GM04504 (cell line): ENCODE data around the gene PRKN.

Experiments
- DNase-seq: peaks from one replicate; pipeline ENCODE4 v3.0.0-alpha.2; 2012; ENCODE audit warnings: low read depth

PRKN gene

DNA sequence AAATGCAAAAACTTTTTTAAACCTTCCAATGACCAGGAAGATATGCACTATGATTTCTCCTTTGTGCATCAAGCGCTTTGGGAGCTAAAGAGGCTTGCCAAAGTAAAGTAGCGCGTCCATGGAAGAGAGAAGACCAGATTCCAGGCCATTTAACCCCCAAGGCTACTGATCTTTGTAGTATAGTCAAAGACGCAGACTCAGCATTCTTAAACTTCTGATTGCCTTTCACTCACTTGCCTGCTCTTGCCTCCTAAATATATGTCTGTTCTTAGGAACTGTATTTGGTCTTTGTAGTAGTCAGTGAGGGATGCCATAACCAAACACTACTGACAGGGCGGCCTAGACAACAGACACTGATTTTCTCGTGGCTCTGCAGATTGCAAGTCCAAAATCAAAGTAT, 426.4 kb downstream of the PRKN start:
- DNase-seq: no peak

DNA sequence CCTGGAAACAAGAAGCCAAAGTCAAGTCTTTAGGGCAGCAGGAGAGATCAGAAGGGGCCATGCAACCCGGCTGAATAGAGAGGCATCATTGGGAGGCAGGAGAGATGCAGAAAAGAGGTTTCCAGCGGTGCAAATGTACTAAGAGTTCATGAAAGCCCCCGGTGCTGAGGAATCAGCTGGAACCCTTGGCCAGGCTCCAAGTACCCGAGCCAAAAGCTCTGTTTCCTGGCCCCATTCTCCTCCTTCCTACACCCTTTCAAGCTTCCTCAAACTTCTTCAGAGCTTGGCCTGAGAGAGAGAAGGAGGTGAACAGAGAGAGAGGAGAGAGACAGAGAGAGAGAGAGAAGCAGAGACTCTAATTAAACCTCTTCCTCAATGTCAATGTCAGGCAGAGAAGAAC, 433.5 kb downstream of the PRKN start:
- no peak for DNase-seq

DNA sequence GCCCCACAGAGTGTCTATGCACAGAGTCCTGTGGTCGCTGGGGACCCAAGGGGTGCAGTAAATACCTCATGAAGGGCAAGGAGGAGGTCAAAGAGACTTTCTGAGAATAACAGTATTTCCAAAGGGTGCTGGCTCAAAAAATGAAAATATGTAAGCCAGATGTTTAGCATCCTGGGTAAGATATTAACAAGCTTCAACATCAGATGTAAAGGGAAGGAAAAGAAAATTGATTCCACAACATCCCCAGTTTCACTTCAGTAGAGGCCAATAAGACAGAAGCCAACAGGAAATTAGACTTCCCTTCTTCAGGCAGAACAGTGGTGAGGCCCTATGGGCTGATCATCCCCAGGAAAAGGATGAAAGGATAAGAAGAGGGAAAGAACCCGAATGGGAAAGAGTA, 434.7 kb downstream of the PRKN start:
- DNase-seq: no peak

DNA sequence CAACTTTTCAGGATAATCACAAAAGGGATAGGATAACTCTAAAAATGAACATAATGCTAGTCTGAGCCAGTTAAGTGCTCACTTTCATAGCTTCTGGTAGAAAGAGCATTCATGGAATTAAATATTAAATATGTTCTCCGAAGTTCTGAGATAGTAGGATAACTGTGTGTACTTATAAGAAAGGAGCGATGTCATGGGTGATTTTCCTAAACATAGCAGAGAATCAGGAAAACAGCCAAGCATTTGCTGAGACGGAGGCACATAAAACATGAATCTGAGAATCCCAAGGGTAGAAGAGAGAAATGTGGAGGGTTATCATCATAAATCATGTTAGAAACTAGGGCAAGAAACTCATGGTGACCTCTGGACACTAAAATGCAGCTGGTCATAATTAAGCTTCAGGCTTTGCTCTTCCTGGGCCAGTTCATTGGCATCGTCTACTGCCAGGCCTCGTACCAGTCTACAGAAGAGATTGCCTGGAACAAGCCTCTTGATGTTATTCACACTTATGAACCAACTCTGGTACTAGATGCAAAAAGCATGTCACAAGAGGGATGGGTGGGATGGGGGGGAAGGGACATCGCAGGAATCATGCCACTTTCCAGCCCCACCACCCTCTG, 436.6 kb downstream of the PRKN start:
- no peak for DNase-seq

DNA sequence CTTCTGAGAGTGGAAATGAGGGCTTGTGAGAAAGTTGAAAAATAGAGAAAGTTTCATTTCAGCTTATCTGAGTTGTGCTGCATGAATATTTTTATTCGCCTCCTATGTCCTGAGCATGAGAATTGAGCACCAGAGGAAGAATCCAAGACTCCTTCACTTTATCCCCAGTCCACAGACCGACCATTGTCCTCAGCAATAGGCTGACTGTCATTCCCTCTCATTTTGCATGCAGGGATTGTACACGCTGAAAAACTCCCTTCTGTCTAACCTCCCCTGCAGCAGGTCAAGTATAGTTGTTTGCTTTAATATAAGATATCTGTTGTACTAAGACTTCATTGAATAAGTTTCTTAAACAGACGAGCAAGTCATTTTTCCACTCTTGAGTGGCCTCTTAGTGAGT, 437.6 kb downstream of the PRKN start:
- DNase-seq: no peak

DNA sequence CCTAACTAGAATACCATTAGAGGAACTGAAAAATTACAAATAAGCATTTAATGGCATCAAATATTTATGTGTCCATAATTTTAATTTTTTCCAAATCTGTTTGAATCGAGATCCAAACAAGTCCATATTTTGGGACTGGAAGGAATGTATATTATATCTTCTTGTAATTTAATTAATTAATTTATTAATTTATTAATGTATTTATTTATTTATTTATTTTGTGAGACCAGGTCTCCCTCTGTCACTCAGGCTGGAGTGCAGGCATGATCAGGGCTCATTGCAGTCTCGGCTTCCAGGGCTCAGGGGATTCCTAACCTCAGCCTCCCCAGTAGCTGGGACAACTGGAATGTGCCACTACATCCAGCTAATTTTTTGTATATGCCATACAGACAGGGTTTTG, 453.6 kb downstream of the PRKN start:
- DNase-seq: no peak

DNA sequence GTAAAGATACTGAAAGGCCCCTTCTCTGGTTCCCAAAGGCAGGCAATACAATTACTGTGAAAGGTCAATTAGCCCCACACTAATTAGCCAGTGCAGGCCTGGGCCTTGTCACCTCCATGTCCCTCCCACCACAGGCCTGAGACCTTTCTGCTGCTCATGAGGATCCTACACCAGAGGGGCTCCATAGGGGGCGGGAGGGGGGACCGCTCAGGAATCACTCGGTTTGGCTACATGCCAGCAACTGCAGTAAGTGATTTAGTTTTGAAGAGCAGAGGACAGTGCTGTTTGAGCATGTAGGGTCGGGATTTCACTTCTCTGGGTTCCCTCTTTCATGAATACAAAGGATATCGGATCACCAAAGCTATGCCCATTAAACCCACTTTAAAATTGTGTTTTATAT, 455.6 kb downstream of the PRKN start:
- no peak for DNase-seq

DNA sequence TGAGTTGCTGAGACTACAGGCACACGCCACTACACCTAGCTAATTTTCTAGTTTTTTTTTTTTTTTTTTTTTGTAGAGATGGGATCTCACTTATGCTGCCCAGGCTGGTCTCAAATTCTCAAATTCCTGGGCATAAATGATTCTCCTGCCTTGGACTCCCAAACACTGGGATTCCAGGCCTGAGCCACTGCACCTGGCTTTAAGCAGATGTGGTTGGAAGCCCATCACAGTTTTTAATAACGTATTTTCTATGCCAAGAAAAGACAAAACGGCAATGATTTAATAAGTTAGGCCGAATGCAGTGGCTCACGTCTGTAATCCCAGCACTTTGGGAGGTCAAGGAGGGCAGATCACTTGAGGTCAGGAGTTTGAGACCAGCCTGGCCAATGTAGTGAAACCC, 456.6 kb downstream of the PRKN start:
- DNase-seq: no peak

DNA sequence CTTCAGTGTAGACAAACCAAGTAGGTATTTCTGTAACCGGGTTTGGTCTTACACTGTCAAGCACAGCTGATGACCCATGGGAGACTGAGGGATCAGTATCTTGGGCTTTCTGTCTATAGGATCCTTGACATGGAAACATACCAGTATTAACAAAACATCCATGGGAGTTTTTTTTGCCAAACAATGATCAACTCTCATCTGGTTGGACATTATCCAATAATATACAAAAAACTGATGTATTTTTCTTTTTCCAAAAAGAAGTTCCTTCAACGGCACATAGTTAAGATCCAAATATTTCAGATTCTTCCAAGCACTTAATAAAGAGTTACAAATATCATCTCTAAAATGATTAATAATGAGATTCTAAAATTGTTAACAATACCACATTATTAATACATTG, 459.9 kb downstream of the PRKN start:
- no peak for DNase-seq

DNA sequence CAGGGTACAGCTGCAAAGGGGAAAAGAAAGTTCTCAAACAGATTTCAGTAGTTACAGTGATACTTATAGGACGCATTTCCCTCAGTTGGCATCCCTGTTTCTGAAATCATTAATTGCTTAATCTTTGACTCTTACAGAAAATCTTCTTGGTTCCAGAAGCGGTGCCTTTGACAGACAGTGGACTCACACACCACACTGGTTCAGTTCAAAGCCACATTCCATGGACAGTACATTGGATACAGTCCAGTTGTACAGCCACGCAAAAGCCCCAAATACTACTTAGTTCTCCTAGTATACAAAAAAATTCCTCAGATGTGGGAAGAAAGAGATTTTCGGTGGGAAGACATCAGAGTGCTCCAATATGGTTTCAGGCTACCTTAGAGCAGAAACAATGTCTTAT, 460.4 kb downstream of the PRKN start:
- no peak for DNase-seq

DNA sequence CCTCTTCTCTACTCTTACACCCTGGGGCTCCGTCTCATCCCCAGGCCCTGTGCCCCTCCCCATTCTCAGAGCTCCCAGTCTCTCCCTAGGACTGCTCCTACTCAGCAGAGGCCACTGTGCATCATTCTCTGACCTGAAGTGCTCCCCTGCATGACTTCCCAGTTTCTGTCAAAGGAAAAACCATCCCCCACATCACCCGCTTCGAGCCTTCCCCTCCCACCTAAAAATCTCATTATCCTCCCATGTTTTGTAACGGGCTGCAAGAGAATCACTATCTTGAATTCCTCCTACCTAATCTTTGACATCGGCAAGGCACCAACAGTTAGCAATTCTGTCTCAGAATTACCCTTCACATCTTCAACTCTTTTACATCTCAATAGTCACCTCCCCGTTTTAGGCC, 463.0 kb downstream of the PRKN start:
- DNase-seq: no peak

DNA sequence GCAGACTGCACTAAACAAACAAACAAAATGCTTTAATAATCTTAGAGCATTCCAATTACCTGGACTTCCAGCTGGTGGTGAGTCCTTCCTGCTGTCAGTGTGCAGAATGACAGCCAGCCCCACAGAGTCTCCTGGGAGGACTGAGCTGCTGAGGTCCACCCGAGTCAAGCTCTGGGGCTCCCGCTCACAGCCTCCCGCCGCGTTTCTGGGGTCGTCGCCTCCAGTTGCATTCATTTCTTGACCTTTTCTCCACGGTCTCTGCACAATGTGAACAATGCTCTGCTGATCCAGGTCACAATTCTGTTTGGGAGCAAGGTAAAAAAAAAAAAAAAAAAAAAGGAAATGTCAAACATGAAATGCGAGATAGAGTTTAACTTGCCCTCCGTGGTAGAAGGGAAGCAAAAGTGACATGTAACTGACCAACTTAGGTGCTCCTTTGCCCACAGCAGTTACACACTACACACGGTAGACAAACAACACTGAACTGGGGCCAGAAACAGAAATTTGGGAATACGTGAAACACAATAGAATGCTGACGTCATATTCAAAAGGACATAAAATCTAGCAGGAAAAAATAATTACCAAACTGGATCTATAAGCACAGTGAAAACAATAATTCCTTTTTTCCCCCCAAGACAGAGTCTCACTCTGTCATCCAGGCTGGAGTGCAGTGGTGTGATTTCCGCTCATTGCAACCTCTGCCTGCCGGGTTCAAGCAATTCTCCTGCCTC, 464.9 kb downstream of the PRKN start:
- no peak for DNase-seq

DNA sequence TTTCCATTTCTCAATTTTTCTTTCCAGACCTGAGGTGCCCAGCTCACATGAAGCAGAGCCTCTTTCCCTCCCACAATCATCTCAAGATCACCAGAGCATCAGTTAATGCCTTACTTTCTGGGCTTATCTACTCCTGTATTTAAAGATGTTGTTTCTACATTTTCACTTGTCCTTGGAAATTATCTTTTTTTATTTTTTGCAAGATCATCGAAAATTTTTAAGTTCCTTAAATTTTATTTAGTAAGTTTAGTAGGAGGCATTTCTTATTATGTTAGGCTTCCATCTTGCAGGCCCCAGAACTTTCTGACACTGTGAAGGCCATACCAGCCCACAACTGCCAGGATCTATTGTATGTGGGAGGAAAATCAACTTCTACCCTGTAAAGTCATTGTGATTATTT, 466.0 kb downstream of the PRKN start:
- no peak for DNase-seq

DNA sequence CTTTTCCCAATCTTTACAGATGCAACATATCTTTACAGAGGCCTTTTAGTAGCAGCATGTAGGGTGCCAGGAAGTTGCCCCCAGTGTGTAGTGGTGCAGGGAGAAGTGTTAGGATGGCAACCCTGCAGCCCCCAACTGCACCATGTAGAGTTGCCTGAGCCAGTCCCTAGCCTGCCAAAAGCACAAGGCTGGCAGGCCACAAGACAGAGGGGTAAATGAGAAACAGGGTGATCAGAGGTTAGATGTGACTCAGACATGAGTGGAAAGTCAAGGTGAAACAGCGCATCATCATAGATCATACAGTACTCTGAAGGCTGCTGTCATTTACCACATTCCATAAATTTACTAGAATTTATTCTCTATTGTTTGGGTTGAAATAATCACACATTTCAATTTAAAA, 467.5 kb downstream of the PRKN start:
- no peak for DNase-seq

DNA sequence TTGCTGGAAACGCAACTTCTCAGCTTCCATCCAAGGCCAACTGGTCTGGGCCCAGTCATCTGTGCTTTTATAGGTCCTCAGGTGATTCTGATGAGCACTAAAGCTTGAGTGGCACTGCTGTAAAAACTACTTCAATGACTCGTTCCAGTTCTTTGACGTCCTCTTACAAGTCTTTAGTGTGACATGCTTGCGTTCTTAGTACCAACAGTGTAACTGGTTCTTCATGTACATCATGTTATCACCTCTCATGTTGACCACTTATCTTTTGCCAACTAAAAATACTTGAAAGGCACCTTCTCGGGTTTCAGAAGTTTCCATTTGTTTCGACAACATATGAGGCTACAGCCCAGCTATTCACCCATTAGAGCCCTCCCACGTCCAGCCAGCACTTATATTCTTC, 468.9 kb downstream of the PRKN start:
- no peak for DNase-seq

DNA sequence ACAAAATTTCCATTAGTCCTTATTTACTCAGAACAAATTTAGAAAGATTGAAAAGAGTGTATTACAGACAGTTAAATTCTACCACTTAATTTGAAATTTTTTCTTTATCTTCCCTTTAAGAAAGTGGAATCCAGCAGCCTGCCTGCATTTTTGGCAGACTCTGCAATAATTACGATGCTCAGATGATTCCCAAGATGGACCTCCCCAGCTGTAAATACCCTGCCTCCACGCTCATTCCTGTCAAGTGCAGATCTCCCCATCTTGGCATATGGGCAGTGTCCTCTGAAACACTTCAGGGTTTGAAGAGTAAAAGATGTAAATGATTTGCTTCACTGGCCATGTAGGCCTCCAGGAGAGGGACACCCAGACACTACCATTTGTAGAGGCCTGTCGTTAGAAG, 471.2 kb downstream of the PRKN start:
- DNase-seq: no peak

DNA sequence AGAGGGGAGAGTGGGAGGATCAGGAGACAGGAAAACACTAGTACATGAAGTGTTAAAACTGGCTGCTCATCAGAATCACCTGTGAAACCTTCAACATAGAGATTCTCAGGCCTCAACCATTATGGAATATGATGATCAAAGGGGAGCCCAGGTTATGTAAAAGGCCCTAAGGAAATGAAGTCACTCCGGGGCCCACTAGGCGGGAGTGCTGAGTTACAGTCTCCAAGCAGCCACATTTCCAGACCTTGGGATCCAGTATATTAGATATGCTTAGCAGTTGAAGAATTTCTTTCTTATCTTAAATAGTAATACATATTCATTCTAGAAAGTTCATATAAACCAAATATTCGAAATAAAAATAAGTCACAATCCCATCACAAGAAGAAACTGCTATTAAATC, 476.3 kb downstream of the PRKN start:
- DNase-seq: no peak

DNA sequence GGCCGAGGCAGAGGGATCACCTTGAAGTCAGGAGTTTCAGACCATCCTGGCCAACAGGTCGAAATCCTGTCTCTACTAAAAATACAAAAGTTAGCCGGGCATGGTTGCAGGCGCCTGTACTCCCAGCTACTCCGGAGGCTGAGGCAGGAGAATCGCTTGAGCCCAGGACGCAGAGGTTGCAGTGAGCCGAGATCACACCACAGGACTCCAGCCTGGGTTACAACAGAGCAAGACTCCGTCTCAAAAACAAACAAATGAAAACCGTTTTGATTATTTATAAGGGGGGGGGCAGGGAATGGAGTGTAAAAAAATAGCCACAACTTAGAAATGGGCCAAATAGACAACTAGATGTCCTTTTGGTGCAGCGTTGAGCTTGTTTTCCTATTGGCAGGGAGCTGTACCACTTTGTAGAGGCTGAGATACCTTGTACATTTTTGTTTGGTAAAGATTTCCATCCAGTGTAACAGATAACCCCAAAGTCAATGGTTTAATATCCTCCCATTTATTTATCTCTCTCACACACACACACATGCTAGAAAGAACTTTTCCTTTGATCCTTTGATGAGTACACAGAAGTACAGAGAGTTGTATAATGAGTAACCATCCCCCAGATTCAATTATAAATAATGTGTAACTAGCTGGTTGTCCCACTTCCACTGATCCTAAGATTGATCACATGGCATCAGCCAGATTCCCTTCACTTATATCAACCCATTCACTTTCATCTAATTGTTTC, 477.5 kb downstream of the PRKN start:
- no peak for DNase-seq

DNA sequence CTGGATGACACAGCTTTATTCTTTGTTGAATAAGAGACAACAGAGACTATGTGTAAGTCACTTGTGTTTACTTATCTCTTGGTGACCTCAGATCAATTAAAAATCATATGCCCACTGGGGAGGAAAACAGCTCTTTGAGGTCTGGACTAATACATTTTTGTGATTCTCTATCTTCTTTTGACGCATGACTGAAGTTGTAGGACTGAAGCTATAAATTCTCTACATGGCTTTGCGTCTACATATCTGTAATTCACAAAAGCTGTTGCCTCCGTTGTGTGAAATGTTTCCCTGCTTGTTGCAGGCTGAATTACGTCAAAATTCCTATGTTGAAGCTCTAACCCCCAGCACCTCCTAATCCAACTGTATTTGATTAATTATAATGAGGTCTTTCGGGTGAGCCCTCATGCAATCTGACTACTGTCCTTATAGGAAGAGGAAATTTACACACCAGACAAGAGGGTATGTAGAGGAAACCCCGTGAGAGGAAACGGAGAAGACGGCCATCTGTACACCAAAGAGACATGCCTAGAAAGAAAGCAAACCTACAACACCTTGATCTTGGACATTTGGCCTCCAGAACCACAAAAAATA, 481.6 kb downstream of the PRKN start:
- no peak for DNase-seq

DNA sequence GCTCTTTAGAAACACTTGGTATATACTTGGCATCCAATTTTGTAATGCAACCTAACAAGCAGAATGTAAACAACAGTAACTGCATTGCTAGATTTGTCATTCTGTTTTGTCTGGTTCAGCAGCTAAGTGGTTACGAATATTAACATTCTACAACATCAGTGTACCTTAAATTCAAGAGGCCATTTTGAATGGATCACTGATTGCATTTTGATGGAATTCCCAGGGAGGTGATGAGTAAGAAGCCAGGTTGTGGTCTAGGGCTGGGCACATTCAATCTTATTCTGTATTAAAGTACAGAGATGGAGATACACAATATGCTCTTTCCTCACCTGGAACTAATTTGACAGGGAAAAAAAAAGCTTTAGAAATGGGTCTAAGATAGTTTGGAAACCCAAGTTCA, 483.5 kb downstream of the PRKN start:
- no peak for DNase-seq

DNA sequence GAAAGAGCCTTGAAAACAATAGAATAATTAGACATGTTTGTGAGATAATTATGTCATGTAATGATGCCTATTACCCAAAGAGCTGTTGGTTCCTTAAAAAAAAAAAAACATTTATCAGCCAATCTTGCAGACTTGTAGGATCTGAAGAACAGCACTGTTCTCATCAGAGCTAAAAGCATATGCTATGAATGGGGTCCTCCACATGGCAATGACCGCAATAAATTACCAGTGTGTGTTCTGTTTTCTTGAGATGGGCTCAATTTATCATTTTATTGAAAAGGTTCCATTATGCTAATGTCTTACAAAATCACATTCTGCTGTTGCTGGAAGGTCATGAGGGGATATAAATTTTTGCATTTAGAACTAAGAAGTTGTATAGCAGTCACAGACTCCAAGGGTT, 484.7 kb downstream of the PRKN start:
- DNase-seq: no peak

DNA sequence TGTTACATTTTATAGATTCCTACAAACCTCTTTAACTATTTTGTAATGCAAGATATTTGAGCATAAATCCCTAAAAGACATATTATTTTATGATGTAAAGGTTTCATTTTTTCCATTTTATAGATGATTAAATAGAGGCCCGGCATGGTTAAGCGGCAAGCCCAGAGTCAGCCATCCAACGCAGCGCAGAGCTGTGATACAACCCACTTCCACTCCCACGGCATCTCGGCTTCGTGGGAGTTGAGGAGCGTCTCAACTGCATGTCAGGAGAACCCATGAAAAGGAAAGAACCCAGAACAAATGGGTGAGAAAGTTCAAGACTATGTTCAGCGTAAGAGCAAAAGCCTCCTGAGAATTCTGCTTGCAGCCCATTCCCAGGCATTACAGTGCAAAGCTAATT, 488.2 kb downstream of the PRKN start:
- DNase-seq: no peak

DNA sequence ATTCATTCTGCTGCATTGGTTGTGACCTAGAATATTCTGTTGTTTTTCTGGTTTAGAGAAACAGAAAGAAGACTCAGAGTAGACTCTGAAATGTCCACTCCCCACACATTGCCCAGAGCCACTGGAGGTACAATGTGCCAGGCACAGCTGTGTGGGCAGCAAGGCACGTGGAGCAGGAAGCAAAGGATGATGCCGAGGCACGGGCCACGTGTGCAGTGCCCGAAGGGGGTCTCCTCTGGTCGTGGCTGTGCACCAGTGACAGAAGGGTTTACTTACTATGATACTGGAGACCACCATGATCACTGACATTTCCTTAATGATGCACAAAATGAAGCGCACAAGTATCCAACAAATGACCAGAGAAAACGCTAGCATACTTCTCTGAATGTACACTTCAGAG, 488.9 kb downstream of the PRKN start:
- no peak for DNase-seq
